Measurements from ENCODE around the gene ARMC2.

DNA sequence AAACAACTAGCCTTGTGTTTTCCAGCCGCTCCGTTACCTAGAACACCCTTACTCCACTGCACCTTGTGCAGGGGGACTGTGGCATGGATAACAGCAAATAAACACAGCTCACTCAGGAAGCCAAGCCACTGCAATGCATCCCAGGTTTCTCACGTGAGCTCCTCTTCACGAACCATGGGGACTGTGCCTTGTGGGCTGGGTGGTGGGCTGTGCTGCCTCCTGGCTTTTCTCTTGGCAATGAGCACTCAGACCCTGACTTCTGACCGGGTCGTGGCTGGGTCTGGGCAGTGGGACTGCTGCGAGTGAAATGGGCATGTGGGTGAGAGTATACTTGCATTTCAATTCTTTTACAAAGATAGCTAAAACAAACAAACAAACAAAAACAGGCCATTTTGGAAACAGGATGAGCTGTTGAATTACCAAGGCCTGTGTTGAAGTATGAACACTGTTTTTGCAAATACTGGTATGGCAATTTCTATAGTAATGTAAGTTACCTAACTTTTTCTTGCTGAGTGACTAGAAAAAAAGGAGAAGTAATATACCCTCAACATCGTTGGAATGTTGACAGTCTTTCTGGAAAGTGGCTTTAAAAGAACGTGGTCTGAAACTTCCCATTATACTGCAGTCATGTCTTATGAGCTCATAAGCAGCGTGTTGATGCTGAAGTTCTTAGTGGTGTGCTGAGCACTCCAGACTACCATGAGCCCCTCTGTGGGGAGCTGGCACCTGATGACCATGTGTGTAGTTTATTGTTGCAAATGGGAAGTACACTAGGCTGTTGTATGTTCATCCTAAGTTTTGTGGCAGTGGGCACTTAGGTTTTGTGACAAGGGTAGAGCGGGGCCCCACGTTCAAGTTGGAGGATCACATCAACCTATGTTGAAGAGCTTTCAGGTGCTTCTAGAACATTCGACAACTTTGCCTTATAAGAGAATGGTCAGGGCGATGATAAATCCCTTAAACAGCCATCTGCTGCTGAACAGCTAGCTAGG, 120.4 kb downstream of the ARMC2 start:
- TF ChIP-seq, protein P1, sequence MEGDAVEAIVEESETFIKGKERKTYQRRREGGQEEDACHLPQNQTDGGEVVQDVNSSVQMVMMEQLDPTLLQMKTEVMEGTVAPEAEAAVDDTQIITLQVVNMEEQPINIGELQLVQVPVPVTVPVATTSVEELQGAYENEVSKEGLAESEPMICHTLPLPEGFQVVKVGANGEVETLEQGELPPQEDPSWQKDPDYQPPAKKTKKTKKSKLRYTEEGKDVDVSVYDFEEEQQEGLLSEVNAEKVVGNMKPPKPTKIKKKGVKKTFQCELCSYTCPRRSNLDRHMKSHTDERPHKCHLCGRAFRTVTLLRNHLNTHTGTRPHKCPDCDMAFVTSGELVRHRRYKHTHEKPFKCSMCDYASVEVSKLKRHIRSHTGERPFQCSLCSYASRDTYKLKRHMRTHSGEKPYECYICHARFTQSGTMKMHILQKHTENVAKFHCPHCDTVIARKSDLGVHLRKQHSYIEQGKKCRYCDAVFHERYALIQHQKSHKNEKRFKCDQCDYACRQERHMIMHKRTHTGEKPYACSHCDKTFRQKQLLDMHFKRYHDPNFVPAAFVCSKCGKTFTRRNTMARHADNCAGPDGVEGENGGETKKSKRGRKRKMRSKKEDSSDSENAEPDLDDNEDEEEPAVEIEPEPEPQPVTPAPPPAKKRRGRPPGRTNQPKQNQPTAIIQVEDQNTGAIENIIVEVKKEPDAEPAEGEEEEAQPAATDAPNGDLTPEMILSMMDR (IDR thresholded peaks at IDR 0.05), result no peak
- TF ChIP-seq POLR2A (IDR thresholded peaks at IDR 0.05) (no peak), POLR2AphosphoS5 (IDR thresholded peaks at IDR 0.05) (no peak)
